ENCODE results near the gene DCXR. TPM values are rescaled to one million over a fixed set of nuclear protein-coding genes. Genes with fewer than 3 reads are reported as not detected.

DCXR gene
- total and polyA plus RNA-seq, 2 of the 13 experiments (the other 11 are each of a cell fraction or from before 2014, with no cell fraction given), result 287 to 311 TPM

- no peak for TF ChIP-seq TBP (CRISPR knock-in tag; IDR thresholded peaks at IDR 0.05)
- TF ChIP-seq DMTF1 (CRISPR knock-in tag; IDR thresholded peaks at IDR 0.05), result no peak
- no peak for TF ChIP-seq IRF9 (CRISPR knock-in tag; IDR thresholded peaks at IDR 0.05; ENCODE audit: borderline replicate concordance)
- no peak for TF ChIP-seq PLSCR1 (CRISPR knock-in tag; IDR thresholded peaks at IDR 0.05; ENCODE audit: borderline replicate concordance)
- no peak for TF ChIP-seq ZNF20 (CRISPR knock-in tag; IDR thresholded peaks at IDR 0.05)
- no peak for TF ChIP-seq NFRKB (IDR thresholded peaks at IDR 0.05)
- TF ChIP-seq ZBED4 (CRISPR knock-in tag; IDR thresholded peaks at IDR 0.05; ENCODE audit: borderline replicate concordance), result no peak
- TF ChIP-seq KDM1A (CRISPR knock-in tag; IDR thresholded peaks at IDR 0.05), result no peak
- TF ChIP-seq MXD4 (CRISPR knock-in tag; IDR thresholded peaks at IDR 0.05), result no peak
- peak; percentile 57 for TF ChIP-seq RXRB (CRISPR knock-in tag; IDR thresholded peaks at IDR 0.05; ENCODE audit: borderline replicate concordance)
- TF ChIP-seq ZNF383 (CRISPR knock-in tag; IDR thresholded peaks at IDR 0.05; ENCODE audit: borderline replicate concordance), result no peak
- peak; percentile 86 for TF ChIP-seq ELF3 (CRISPR knock-in tag; IDR thresholded peaks at IDR 0.05)
- TF ChIP-seq RBFOX2 (IDR thresholded peaks at IDR 0.05; ENCODE audit: low read depth, low read length), result peak; percentile 2; the same call in 1 of the 2 replicates
- no peak for TF ChIP-seq ZNF510 (CRISPR knock-in tag; IDR thresholded peaks at IDR 0.05; ENCODE audit: low read depth)
- no peak for TF ChIP-seq ZNF547 (CRISPR knock-in tag; IDR thresholded peaks at IDR 0.05)
- TF ChIP-seq ZBTB3 (CRISPR knock-in tag; IDR thresholded peaks at IDR 0.05; ENCODE audit: borderline replicate concordance, low read depth), result no peak
- TF ChIP-seq ZSCAN29 (CRISPR knock-in tag; conservative IDR thresholded peaks at IDR 0.05), result no peak
- TF ChIP-seq ELF1 (CRISPR knock-in tag; IDR thresholded peaks at IDR 0.05), result 0 out of 2 replicates have a peak, but pooled peaks have one; percentile 40
- no peak for TF ChIP-seq ZNF382 (CRISPR knock-in tag; IDR thresholded peaks at IDR 0.05; ENCODE audit: borderline replicate concordance)
- TF ChIP-seq ZNF224 (CRISPR knock-in tag; IDR thresholded peaks at IDR 0.05), result no peak
- TF ChIP-seq SIN3B (IDR thresholded peaks at IDR 0.05; ENCODE audit: low read length), result no peak
- TF ChIP-seq TGIF2 (CRISPR knock-in tag; IDR thresholded peaks at IDR 0.05), result peak; percentile 3; the same call in 1 of the 2 replicates
- TF ChIP-seq ARNTL (CRISPR knock-in tag; IDR thresholded peaks at IDR 0.05), result no peak
- TF ChIP-seq ZNF780A (CRISPR knock-in tag; IDR thresholded peaks at IDR 0.05), result no peak
- no peak; the same call in 1 of the 2 replicates for TF ChIP-seq ZNF205 (CRISPR knock-in tag; IDR thresholded peaks at IDR 0.05)
These were observed 37.9 kb downstream of the DCXR start (continued) for GRCh38 chr17:81999587-81999975.
